Measurements from ENCODE around the gene ZNF101. TPM values are rescaled to one million over a fixed set of nuclear protein-coding genes. Genes with fewer than 3 reads are reported as not detected.

Gene ZNF101
- total RNA-seq, 1 donor from 2014 or later, result 29.5 TPM

DNA sequence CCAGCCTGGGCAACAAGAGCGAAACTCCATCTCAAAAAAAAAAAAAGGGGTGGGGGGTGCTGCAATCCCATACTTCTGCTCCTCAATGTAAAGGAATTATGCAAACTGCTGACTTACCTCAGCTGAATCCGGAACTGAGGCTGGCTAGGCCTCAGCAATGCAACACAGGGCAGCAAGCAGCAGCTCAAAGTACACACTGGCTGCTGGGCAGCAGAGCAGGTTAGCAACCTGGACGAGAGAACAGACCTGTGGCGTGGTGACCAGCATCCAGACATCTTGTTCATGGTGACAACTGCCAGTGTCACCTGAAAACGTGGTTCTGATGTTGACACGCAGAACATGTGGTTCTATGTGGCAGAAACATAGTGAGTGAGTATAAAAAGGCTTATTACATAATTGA is 36.2 kb downstream of the ZNF101 start:
- peaks cover 7% of the 10 kb centered on the region for H3K27me3 Mint-ChIP-seq (ENCODE audit: unreplicated experiment)
- H3K4me1 Mint-ChIP-seq (ENCODE audit: unreplicated experiment), result no peaks in the 10 kb centered on the region
- peaks cover 60% of the 10 kb centered on the region for H3K36me3 Mint-ChIP-seq (ENCODE audit: low read depth, unreplicated experiment)
- H3K27ac Mint-ChIP-seq (ENCODE audit: unreplicated experiment), result no peak overlapping the region
- TF ChIP-seq, protein P1, sequence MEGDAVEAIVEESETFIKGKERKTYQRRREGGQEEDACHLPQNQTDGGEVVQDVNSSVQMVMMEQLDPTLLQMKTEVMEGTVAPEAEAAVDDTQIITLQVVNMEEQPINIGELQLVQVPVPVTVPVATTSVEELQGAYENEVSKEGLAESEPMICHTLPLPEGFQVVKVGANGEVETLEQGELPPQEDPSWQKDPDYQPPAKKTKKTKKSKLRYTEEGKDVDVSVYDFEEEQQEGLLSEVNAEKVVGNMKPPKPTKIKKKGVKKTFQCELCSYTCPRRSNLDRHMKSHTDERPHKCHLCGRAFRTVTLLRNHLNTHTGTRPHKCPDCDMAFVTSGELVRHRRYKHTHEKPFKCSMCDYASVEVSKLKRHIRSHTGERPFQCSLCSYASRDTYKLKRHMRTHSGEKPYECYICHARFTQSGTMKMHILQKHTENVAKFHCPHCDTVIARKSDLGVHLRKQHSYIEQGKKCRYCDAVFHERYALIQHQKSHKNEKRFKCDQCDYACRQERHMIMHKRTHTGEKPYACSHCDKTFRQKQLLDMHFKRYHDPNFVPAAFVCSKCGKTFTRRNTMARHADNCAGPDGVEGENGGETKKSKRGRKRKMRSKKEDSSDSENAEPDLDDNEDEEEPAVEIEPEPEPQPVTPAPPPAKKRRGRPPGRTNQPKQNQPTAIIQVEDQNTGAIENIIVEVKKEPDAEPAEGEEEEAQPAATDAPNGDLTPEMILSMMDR (IDR thresholded peaks at IDR 0.05; ENCODE audit: unreplicated experiment), result no peak
- H3K9me3 Mint-ChIP-seq (ENCODE audit: unreplicated experiment), result peaks cover 34% of the 10 kb centered on the region
- no peak for DNase-seq (ENCODE audit: low spot score)
- H3K4me3 Mint-ChIP-seq (ENCODE audit: unreplicated experiment), result peak overlapping the region; percentile 34

DNA sequence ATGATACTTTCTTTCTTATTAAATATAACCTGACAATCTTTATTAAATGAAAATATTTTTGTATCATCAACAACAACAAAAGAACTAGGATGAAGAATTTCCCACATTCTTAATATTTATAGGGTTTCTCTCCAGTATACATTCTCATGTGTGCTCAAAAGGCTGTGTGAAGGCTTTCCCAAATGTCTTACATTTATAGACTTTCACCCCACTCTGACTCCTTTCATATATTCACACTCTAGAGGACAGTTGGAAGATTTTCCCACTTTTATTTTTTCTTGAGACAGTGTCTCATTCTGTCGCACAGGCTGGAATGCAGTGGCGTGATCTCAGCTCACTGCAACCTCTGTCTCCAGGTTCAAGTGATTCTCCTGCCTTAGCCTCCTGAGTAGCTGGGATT is 41.9 kb downstream of the ZNF101 start:
- H3K27ac Mint-ChIP-seq (ENCODE audit: unreplicated experiment), result no peak overlapping the region
- H3K36me3 Mint-ChIP-seq (ENCODE audit: low read depth, unreplicated experiment), result peaks cover 87% of the 10 kb centered on the region
- TF ChIP-seq, protein P1 (IDR thresholded peaks at IDR 0.05; ENCODE audit: unreplicated experiment), result no peak
- DNase-seq (ENCODE audit: low spot score), result no peak
- H3K4me1 Mint-ChIP-seq (ENCODE audit: unreplicated experiment), result no peaks in the 10 kb centered on the region
- peaks cover 59% of the 10 kb centered on the region for H3K9me3 Mint-ChIP-seq (ENCODE audit: unreplicated experiment)
- peak overlapping the region; percentile 89 for H3K4me3 Mint-ChIP-seq (ENCODE audit: unreplicated experiment)
- peaks cover 8% of the 10 kb centered on the region for H3K27me3 Mint-ChIP-seq (ENCODE audit: unreplicated experiment)

DNA sequence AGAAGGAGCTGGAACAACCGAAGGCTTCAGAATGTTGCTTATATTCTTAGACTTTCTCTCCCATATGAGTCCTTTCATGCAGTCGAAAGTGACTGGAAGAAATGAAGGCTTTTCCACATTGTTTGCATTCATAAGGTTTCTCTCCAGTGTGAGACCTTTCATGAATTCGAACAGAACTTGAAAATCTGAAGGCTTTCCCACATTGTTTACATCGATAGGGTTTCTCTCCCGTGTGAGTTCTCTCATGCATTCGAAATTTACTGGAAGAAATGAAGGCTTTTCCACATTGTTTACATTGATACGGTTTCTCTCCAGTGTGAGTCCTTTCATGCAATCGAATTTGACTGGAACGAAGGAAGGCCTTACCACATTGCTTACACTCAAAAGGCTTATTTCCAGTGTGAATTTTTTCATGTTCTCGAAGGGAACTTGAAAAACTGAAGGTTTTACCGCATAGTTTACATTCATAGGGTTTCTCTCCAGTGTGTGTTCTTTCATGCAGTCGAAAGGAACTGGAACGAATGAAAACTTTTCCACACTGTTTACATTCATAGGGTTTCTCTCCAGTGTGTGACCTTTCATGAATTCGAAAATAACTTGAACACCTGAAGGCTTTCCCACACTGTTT is 42.8 kb downstream of the ZNF101 start:
- DNase-seq (ENCODE audit: low spot score), result no peak
- Mint-ChIP-seq H3K36me3 (ENCODE audit: low read depth, unreplicated experiment) (peaks cover 88% of the 10 kb centered on the region), H3K27ac (ENCODE audit: unreplicated experiment) (no peak overlapping the region), H3K4me3 (ENCODE audit: unreplicated experiment) (peak overlapping the region; percentile 77), H3K27me3 (ENCODE audit: unreplicated experiment) (peaks cover 8% of the 10 kb centered on the region), H3K4me1 (ENCODE audit: unreplicated experiment) (no peaks in the 10 kb centered on the region), H3K9me3 (ENCODE audit: unreplicated experiment) (peaks cover 53% of the 10 kb centered on the region)
- TF ChIP-seq, protein P1 (IDR thresholded peaks at IDR 0.05; ENCODE audit: unreplicated experiment), result no peak

DNA sequence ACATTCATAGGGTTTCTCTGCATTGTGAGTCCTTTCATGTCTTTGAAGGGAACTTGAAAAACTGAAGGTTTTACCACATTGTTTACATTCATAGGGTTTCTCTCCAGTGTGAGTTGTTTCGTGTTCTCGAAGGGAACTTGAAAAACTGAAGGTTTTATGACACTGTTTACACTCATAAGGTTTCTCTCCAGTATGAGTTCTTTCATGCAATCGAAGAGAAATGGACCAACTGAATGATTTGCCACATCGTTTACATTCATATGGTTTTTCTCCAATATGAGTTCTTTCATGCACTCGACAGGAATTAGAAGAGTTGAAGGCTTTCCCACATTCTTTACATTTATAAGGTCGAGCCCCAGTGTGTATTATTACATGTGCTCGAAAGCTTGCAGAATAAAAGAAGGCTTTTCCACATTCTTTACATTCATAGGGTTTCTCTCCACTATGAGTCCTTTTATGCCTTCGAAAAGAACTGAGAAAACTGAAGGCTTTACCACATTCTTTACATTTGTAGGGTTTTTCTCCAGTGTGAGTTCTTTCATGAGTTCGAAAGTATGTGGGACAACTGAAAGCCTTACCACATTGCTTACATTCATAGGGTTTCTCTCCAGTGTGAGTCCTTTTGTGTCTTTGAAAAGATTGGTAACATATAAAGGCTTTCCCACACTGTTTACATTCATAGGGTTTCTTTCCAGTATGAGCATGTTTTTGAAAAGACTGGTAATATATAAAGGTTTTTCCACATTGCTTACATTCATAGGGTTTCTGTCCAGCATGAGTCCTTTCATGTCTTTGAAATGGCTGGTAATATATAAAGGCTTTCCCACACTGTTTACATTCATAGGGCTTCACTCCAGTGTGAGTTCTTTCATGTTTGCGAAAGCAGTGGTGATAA is 43.5 kb downstream of the ZNF101 start:
- H3K27me3 Mint-ChIP-seq (ENCODE audit: unreplicated experiment), result peaks cover 8% of the 10 kb centered on the region
- TF ChIP-seq, protein P1 (IDR thresholded peaks at IDR 0.05; ENCODE audit: unreplicated experiment), result no peak
- no peak for DNase-seq (ENCODE audit: low spot score)
- H3K4me1 Mint-ChIP-seq (ENCODE audit: unreplicated experiment), result no peaks in the 10 kb centered on the region
- peaks cover 47% of the 10 kb centered on the region for H3K9me3 Mint-ChIP-seq (ENCODE audit: unreplicated experiment)
- H3K4me3 Mint-ChIP-seq (ENCODE audit: unreplicated experiment), result peak overlapping the region; percentile 82
- no peak overlapping the region for H3K27ac Mint-ChIP-seq (ENCODE audit: unreplicated experiment)
- peaks cover 92% of the 10 kb centered on the region for H3K36me3 Mint-ChIP-seq (ENCODE audit: low read depth, unreplicated experiment)

DNA sequence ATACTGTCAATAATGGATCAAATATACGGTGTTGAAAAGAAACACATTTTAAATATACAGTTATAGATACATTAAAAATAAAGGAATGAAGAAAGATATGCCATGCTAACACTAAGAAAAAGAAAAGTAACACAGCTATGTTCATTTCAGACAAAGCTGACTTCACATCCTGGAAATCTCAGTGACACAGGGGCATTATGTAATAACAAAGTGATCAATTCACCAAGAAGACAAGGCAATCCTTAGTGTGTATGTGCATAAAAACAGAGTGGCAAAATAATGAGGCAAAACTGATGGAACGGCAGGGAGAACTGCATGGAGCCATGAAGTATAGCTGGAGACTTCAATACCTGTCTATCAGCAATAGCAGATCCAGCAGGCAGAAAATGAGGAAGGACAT is 51.2 kb downstream of the ZNF101 start:
- TF ChIP-seq, protein P1 (IDR thresholded peaks at IDR 0.05; ENCODE audit: unreplicated experiment), result no peak
- Mint-ChIP-seq H3K9me3 (ENCODE audit: unreplicated experiment) (peaks cover 21% of the 10 kb centered on the region), H3K4me1 (ENCODE audit: unreplicated experiment) (no peaks in the 10 kb centered on the region), H3K4me3 (ENCODE audit: unreplicated experiment) (peak overlapping the region; percentile 16), H3K27ac (ENCODE audit: unreplicated experiment) (no peak overlapping the region), H3K27me3 (ENCODE audit: unreplicated experiment) (peaks cover 3% of the 10 kb centered on the region), H3K36me3 (ENCODE audit: low read depth, unreplicated experiment) (peaks cover 72% of the 10 kb centered on the region)
- DNase-seq (ENCODE audit: low spot score), result no peak

Data from endothelial cell (in vitro differentiated cells).